ENCODE data around the gene ACP3.

The ACP3 gene

GRCh38 chr3:132315851-132316250 is 1.4 kb upstream of the ACP3 start:
- no peak for DNase-seq (ENCODE audit: low spot score)

DNA sequence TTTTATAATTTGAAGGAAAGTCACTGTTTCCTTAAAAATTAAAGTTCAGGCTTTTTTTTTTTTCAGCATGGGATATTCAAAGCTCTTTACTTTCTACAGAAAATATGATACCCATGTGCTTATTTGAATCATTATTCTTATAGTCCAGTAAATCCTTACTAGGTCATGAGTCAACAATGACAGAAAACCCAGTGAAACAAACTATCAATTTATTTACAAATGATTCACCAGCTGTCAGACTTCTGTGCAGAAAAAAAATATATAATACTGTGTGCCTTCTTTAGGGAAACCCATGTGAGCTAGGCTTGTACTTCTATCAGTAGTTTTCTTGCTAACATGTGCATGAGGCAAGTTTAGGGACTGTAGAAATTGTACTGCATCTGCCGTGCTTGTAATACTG is 1.2 kb downstream of the ACP3 start:
- DNase-seq (ENCODE audit: low spot score) = no peak

DNA sequence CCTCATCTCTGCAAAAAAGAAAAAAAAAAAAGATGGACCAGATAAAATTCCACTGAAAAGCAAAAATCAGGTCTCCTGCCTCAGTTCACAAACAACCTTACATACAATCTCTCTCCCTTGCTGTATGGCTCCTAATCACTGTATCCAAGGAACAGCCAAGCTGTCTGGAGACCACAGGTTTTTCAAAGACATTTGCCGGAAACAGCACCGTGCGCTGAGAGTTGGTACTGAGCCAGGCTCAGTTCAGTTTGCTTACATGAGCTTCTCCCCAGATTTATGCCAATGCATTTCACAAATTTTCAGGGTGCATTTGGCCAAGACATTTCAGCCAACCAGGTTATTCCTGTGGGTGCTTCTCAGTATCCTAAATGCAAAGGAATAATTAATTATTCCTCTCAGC is 4.1 kb downstream of the ACP3 start:
- no peak for DNase-seq (ENCODE audit: low spot score)

DNA sequence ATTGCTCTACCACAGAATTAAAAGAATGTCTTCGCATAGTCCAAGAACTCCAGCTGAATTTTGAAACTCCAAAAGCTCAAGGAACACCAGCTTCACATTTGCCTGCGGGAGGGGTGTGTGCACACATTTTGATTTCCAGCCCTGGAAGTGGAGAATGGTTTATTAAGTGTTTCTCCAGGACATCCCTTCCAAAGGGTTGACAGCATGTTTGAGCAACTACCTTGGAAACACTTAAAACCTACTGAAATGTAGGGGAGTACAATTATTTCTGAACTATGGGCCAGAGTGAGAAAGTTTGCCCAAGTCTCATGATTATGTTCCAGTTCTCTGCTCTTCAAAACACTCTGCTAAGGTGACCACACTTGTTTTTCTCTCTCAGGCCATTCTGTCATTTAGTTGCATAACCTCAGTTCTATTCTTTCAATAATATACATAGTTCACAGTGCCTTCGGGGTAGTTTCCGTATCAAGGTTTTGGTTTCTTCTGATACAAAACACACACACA is 7.9 kb downstream of the ACP3 start:
- no peak for DNase-seq (ENCODE audit: low spot score)

DNA sequence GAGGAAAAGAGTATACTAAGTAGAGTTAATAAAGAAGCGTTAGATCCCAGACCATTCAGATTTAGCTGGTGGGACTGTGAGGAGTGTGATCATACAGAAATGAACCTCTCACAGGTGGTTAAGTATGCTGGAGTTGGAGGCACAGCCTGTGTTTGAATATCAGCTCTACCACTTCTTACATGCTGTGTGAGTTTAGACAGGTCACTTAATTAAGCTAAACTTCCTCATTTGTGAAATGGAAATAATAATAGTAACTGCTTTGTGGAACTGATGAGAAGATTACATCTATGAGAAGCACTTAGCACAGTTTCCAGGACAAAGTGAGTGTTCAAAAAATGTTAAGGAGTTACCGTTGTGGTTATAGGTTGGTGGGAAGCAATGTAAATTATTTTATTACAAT is 8.4 kb downstream of the ACP3 start:
- no peak for DNase-seq (ENCODE audit: low spot score)

- DNase-seq (ENCODE audit: low spot score) = no peak
Measured at GRCh38 chr3:132326251-132326650, 9.0 kb downstream of the ACP3 start.

DNA sequence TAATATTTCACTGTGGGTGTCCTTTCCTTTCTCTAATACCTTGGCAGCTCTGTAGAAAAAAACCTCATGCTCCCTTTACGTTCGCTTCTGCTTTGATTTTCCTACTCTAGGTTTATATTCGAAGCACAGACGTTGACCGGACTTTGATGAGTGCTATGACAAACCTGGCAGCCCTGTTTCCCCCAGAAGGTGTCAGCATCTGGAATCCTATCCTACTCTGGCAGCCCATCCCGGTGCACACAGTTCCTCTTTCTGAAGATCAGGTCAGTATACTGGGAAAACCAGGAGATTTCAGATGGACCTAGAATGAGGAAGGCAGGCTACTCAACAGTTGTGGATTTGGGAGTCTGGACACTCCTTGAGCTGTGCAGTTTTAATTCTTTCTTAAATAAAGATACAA is 14.9 kb downstream of the ACP3 start:
- no peak for DNase-seq (ENCODE audit: low spot score)

GRCh38 chr3:132332508-132332907 is 15.3 kb downstream of the ACP3 start:
- DNase-seq (ENCODE audit: low spot score) = no peak

DNA sequence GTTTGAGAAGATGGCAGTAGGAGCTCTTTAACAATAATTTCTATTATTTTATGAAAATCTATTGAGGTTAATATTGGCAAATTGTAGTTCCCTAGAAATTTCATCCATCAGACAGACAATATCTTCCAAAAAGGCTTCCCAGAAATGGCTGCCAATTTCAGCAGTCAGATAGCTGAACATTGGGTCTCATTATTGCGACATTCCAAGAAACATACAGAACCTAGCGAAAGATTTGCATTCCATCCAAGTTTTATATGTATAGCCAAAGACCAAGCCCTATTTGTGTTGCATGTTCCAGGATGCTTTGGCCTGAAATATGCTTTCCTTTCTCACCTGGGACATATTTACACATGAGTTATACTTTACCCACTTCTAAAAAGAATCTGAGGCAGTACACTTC is 24.5 kb downstream of the ACP3 start:
- DNase-seq (ENCODE audit: low spot score) = no peak

- no peak for DNase-seq (ENCODE audit: low spot score)
Measured at GRCh38 chr3:132342183-132342582, 25.0 kb downstream of the ACP3 start.

DNA sequence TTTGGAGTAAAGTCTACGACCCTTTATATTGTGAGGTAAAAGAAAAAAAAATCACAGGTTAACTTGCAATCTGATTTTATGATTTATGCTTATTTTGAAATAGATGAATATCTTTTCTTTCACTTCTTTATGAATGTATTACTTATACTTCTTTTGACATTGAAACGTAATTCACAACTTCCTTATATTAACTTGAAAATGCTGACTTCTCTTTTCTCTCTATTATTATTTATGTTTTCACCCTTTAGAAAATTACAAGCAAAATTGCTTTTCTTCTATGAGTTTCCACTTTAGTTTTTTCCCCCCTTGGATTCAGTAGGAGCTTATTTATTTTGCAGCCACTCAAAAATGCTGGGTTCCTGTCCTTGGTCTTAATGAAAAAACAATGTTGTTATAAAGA is 25.4 kb downstream of the ACP3 start:
- no peak for DNase-seq (ENCODE audit: low spot score)

DNA sequence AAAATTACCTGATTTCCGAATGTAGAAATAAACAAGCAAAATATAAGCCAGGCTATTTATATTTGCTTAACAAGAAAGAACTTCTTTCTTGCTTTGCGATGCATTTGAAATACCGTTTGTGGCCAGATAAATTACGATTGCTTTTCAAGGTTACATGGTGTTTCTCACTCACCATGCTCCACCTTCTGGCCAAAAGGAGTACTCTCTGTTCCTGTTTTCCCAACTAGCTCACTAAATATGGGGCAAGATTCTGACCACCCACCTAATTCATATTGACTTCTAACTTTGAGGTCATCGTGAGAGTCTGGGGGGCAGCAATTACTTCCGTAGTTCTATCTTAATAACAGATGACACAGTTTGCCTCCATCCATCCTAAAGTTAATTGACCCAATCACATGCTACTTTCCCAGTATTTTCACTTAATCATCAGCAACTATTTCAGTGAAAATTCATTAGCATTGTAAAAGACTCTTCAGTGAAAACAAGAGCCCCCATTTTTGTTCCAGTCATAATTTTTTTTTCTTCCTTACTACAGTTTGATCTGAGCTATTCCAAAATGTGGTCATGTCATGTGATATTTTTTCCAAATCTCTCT is 25.9 kb downstream of the ACP3 start:
- peak; percentile 47 for DNase-seq (ENCODE audit: low spot score)

DNA sequence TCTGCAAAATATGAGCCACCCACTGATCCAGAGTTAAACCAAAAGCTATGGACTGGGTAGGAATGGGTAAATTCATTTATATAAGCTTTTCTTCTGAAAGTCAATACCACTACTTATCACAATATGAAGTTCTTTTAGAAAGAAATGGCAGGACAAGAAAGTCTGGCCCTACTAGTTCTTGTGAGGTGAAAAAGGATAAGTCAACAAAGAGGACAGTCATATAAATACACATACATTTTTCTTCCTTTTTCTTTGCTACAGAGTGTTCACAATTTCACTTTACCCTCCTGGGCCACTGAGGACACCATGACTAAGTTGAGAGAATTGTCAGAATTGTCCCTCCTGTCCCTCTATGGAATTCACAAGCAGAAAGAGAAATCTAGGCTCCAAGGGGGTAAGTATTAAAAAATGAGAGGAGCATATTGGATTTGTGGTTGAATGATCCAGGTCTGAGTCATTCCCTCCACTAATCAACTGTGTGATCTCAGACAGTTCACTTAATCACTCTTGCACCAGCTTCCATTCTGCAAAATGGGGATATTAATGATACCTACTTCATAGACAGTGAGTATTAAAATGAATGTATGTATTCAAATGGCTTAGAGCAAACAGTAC is 27.6 kb downstream of the ACP3 start:
- no peak for DNase-seq (ENCODE audit: low spot score)

- DNase-seq (ENCODE audit: low spot score) = peak; percentile 48
Measured at GRCh38 chr3:132346841-132347736, 29.9 kb downstream of the ACP3 start.

DNA sequence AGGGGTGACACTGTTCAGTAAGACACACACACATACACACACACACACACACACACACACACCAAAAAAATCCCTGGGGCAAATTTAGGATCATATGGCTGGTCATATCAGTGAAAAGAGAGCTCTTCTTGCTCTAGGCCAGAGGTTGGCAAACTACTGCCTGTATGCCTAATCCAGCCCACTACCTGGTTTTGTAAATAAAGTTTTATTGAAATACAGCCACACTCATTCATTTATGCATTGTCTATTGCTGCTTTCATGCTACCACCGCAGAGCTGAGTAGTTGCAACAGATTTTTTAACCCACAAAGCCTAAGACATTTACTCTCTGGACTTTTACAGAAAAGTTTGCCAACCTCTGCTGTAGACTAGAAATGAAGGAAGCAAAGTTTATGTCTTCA is 30.6 kb downstream of the ACP3 start:
- no peak for DNase-seq (ENCODE audit: low spot score)

DNA sequence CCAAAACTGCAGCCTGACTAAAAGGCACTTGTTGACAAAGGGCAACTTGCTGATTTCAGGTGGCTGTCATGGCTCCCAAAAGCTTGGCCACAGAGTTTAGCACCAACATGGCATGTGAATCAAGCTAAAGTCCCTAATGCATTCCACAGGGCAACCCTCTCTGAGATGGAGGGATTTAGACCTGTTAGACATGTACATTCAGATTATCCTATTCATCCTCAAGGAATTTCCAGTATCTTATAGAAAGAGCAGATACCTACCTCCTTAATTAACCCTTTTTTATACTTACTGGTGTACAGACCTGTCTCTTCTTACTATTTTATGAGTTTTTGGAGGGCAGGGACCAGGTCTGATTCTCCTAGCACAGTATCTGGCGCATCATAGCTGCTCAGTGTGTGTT is 31.3 kb downstream of the ACP3 start:
- no peak for DNase-seq (ENCODE audit: low spot score)

DNA sequence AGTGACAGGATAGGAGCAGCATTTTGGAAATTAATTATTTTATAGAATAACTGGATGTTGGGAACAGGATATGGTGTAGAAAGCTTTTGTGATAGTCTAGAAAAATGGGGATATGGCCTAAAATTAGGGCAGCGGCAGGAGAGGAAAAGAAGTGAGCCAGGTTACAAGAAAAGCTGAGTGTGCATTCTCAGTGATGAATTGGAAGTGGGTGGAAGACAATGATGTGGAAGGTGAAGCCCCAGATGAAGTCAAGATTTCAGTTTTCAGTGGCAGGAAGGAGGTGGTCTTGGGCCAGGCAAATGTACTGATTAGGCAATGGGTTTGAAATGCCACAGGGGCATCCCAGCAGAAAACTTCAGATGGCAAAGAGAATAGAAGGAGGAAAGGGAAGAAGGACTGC is 33.6 kb downstream of the ACP3 start:
- DNase-seq (ENCODE audit: low spot score) = no peak

DNA sequence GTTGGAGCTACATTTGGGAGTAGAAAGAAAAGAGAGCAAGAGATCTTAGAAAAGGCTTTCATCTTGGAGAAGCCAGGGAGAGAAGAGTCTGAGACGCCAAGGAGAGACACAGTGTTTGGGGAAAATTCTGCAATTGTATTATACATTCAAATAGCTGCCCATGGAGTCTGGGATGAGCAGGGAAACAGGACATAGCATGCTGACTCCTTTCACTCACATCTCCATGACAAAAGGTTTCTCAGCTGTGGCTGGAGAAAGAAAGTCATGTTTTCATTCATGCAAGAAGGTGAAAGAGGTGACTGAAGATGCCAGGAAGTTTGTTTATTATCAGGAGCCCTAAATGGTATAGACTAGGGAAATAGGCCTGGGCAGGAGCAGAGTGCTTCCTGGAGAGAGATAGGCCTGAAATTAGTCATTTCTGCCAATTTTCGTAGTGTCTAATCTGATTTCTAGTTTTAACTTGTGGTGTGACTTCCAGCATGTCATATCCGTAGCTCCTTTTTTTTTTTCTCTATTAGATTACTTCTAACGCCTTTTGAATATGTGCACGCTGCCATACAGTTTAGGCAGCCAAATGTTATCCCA is 34.1 kb downstream of the ACP3 start:
- no peak for DNase-seq (ENCODE audit: low spot score)

GRCh38 chr3:132352556-132353143 is 35.4 kb downstream of the ACP3 start:
- peak; percentile 73 for DNase-seq (ENCODE audit: low spot score)

- no peak for DNase-seq (ENCODE audit: low spot score)
Measured at GRCh38 chr3:132354916-132355702, 37.9 kb downstream of the ACP3 start.

GRCh38 chr3:132356568-132356967 is 39.4 kb downstream of the ACP3 start:
- DNase-seq (ENCODE audit: low spot score) = no peak

- DNase-seq (ENCODE audit: low spot score) = no peak
Measured at GRCh38 chr3:132360717-132361116, 43.5 kb downstream of the ACP3 start.

Data from AG08395 (cell line).